Tibial nerve (tissue), 4 donors: ENCODE results near the gene TMEM255B.

Source experiments
- CTCF ChIP-seq, 5 experiments: fragments of 200-600 bp in 3 of 5; fragments of 450-650 bp in 2 of 5; sonication (generic) in 3 of 5; IDR thresholded peaks; one replicate each; pipeline ENCODE4 v1.5.1; 2016 to 2019; ENCODE audit warnings: antibody characterized with exemption in 5 of 5, mild to moderate bottlenecking in 3 of 5, moderate library complexity in 2 of 5
- EP300 ChIP-seq, 2 donors: sonication (generic); formaldehyde crosslinking; IDR thresholded peaks; one replicate each; pipeline ENCODE4 v1.6.1; 2017; ENCODE audit warnings: antibody characterized with exemption in 2 of 2, mild to moderate bottlenecking in 1 of 2

DNA sequence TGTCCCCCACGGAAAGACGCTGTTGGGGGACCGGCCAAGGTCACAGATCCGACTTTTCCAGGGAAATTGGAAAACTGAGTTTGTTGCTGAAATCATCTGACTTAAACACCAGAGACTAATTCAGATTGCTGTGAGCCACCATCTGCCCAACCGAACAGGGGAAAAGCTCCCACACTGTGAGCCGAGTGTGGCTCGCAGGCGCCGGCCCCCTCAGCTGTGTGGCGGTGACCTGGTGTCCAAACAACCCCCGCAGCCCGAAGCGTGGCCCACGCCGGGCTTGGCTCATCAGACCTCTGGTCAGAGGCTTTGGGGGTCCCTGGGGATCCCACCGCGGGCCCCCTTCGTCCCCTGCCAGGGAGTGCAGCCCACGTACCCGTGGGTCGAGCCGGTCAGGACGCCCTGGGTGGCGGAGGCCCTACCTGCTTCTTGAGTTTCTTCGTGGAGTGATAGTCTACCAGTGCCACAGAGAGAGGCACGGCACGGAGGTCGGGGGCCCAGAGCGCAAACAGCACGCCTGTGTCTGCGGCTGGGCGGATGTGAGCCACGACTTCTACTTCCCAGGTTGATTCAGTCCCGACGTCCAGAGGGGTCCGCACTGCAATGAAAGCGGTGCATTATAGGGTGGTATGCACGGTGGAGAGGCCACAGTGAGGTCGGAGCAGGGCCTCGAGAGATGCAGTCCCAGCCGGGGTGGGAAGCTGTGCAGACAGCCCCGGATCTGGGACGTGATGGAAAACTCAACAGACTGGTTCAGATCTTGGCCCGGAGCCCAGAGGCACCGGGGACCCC, 64.1 kb downstream of the TMEM255B start:
- TF ChIP-seq CTCF (IDR thresholded peaks at IDR 0.05) (no peak), EP300 (IDR thresholded peaks at IDR 0.05) (no peak)
